ENCODE results near the gene SLC16A3.
"Not testable (repeated sequence)": the region's sequence is repeated elsewhere in the genome, so short reads cannot be mapped to it uniquely, and the experiment has no call there.

Gene SLC16A3

GRCh38 chr17:82228842-82229697 is at the start of gene SLC16A3:
SLC16A3 (plus strand) TSS chr17:82229042; CDS start chr17:82236009, 6,967 bp downstream.
- DNase-seq (ENCODE audit: low spot score): peak; percentile 71

GRCh38 chr17:82179412-82179811 is 49.4 kb upstream of the SLC16A3 start:
- DNase-seq (ENCODE audit: low spot score): no peak

- DNase-seq (ENCODE audit: low spot score): no peak
These were observed 48.8 kb upstream of the SLC16A3 start for GRCh38 chr17:82179946-82180475.

GRCh38 chr17:82180776-82181528 is 47.9 kb upstream of the SLC16A3 start:
- no peak for DNase-seq (ENCODE audit: low spot score)

- no peak for DNase-seq (ENCODE audit: low spot score)
These were observed 44.1 kb upstream of the SLC16A3 start for GRCh38 chr17:82184761-82185160.

GRCh38 chr17:82186221-82186620 is 42.6 kb upstream of the SLC16A3 start:
- no peak for DNase-seq (ENCODE audit: low spot score)

- no peak for DNase-seq (ENCODE audit: low spot score)
These were observed 41.3 kb upstream of the SLC16A3 start for GRCh38 chr17:82187500-82187899.

GRCh38 chr17:82188001-82188961 is 40.6 kb upstream of the SLC16A3 start:
- no peak for DNase-seq (ENCODE audit: low spot score)

- DNase-seq (ENCODE audit: low spot score): not testable (repeated sequence)
These were observed 35.8 kb upstream of the SLC16A3 start for GRCh38 chr17:82193050-82193449.

- DNase-seq (ENCODE audit: low spot score): no peak
These were observed 35.2 kb upstream of the SLC16A3 start for GRCh38 chr17:82193520-82194220.

GRCh38 chr17:82194765-82195164 is 34.1 kb upstream of the SLC16A3 start:
- DNase-seq (ENCODE audit: low spot score): no peak

- DNase-seq (ENCODE audit: low spot score): no peak
These were observed 32.9 kb upstream of the SLC16A3 start for GRCh38 chr17:82195675-82196672.

- no peak for DNase-seq (ENCODE audit: low spot score)
These were observed 30.8 kb upstream of the SLC16A3 start for GRCh38 chr17:82198092-82198491.

GRCh38 chr17:82199496-82199895 is 29.3 kb upstream of the SLC16A3 start:
- DNase-seq (ENCODE audit: low spot score): no peak

- no peak for DNase-seq (ENCODE audit: low spot score)
These were observed 28.7 kb upstream of the SLC16A3 start for GRCh38 chr17:82200135-82200534.

- DNase-seq (ENCODE audit: low spot score): no peak
These were observed 27.9 kb upstream of the SLC16A3 start for GRCh38 chr17:82200743-82201497.

GRCh38 chr17:82201498-82201910 is 27.3 kb upstream of the SLC16A3 start:
- DNase-seq (ENCODE audit: low spot score): no peak

- DNase-seq (ENCODE audit: low spot score): no peak
These were observed 25.9 kb upstream of the SLC16A3 start for GRCh38 chr17:82202981-82203380.

- no peak for DNase-seq (ENCODE audit: low spot score)
These were observed 24.9 kb upstream of the SLC16A3 start for GRCh38 chr17:82203920-82204319.
